Neuron (in vitro differentiated cells): Measurements from ENCODE around the gene ABLIM1.

ENCODE experiments used
- H2AFZ ChIP-seq: one replicate; pipeline ENCODE4 v1.6.1; 2013; ENCODE audit warnings: low read depth, mild to moderate bottlenecking, inconsistent platforms, low read length, moderate library complexity
- H3K27me3 ChIP-seq: one replicate; pipeline ENCODE4 v1.6.1; 2013; ENCODE audit warnings: low read length; ENCODE audit not compliant: insufficient read depth
- H3K36me3 ChIP-seq: one replicate; pipeline ENCODE4 v1.6.1; 2013; ENCODE audit warnings: low read length; ENCODE audit not compliant: insufficient read depth
- H3K4me1 ChIP-seq: one replicate; pipeline ENCODE4 v1.6.1; 2013; ENCODE audit warnings: low read length; ENCODE audit not compliant: insufficient read depth
- H3K4me3 ChIP-seq: 2 replicates; pipeline ENCODE4 v1.5.1; 2013; ENCODE audit warnings: mild to moderate bottlenecking, low read length, moderate library complexity
- H3K9me3 ChIP-seq: one replicate; pipeline ENCODE4 v1.6.1; 2013; ENCODE audit warnings: low read length

ABLIM1 gene

GRCh38 chr10:114495303-114495702, 162.8 kb downstream of the ABLIM1 start:
- Histone ChIP-seq H2AFZ (no peak overlapping the region), H3K27me3 (no peaks in the 10 kb centered on the region), H3K9me3 (peaks cover 1% of the 10 kb centered on the region), H3K4me3 (no peak overlapping the region), H3K36me3 (no peaks in the 10 kb centered on the region), H3K4me1 (peaks cover 9% of the 10 kb centered on the region)

- H3K9me3 ChIP-seq: no peaks in the 10 kb centered on the region
- no peaks in the 10 kb centered on the region for H3K36me3 ChIP-seq
- H3K27me3 ChIP-seq: no peaks in the 10 kb centered on the region
- H2AFZ ChIP-seq: no peak overlapping the region
- no peak overlapping the region for H3K4me3 ChIP-seq
- H3K4me1 ChIP-seq: peaks cover 23% of the 10 kb centered on the region
These were observed 165.6 kb downstream of the ABLIM1 start for GRCh38 chr10:114492351-114493037.

GRCh38 chr10:114491933-114492332, 166.1 kb downstream of the ABLIM1 start:
- H3K36me3 ChIP-seq: no peaks in the 10 kb centered on the region
- no peaks in the 10 kb centered on the region for H3K9me3 ChIP-seq
- peaks cover 23% of the 10 kb centered on the region for H3K4me1 ChIP-seq
- H3K4me3 ChIP-seq: no peak overlapping the region
- H3K27me3 ChIP-seq: no peaks in the 10 kb centered on the region
- H2AFZ ChIP-seq: no peak overlapping the region

GRCh38 chr10:114491419-114491818, 166.7 kb downstream of the ABLIM1 start:
- Histone ChIP-seq H3K4me3 (no peak overlapping the region), H2AFZ (no peak overlapping the region), H3K27me3 (no peaks in the 10 kb centered on the region), H3K36me3 (no peaks in the 10 kb centered on the region), H3K9me3 (no peaks in the 10 kb centered on the region), H3K4me1 (peaks cover 26% of the 10 kb centered on the region)

- H3K9me3 ChIP-seq: peaks cover 4% of the 10 kb centered on the region
- H3K36me3 ChIP-seq: peaks cover 2% of the 10 kb centered on the region
- no peaks in the 10 kb centered on the region for H3K27me3 ChIP-seq
- H2AFZ ChIP-seq: no peak overlapping the region
- peaks cover 36% of the 10 kb centered on the region for H3K4me1 ChIP-seq
- no peak overlapping the region for H3K4me3 ChIP-seq
These were observed 168.4 kb downstream of the ABLIM1 start for GRCh38 chr10:114489521-114490310.

- H3K36me3 ChIP-seq: peaks cover 2% of the 10 kb centered on the region
- peaks cover 9% of the 10 kb centered on the region for H3K9me3 ChIP-seq
- no peaks in the 10 kb centered on the region for H3K27me3 ChIP-seq
These were observed 170.1 kb downstream of the ABLIM1 start for GRCh38 chr10:114487815-114488536.

GRCh38 chr10:114486938-114487814, 170.9 kb downstream of the ABLIM1 start:
- H3K4me1 ChIP-seq: peaks cover 31% of the 10 kb centered on the region
- H3K36me3 ChIP-seq: peaks cover 2% of the 10 kb centered on the region
- H3K27me3 ChIP-seq: no peaks in the 10 kb centered on the region
- no peak overlapping the region for H2AFZ ChIP-seq
- no peak overlapping the region for H3K4me3 ChIP-seq
- peaks cover 9% of the 10 kb centered on the region for H3K9me3 ChIP-seq

More at GRCh38 chr10:114487815-114488536, 170.1 kb downstream of the ABLIM1 start:
- Histone ChIP-seq H3K4me1 (peaks cover 36% of the 10 kb centered on the region), H3K4me3 (no peak overlapping the region), H2AFZ (no peak overlapping the region)

GRCh38 chr10:114485696-114486400, 172.2 kb downstream of the ABLIM1 start:
- H3K9me3 ChIP-seq: peaks cover 9% of the 10 kb centered on the region
- no peak overlapping the region for H3K4me3 ChIP-seq
- peaks cover 2% of the 10 kb centered on the region for H3K36me3 ChIP-seq
- no peak overlapping the region for H2AFZ ChIP-seq
- H3K27me3 ChIP-seq: no peaks in the 10 kb centered on the region
- peaks cover 29% of the 10 kb centered on the region for H3K4me1 ChIP-seq

GRCh38 chr10:114483575-114483974, 174.5 kb downstream of the ABLIM1 start:
- Histone ChIP-seq H2AFZ (no peak overlapping the region), H3K27me3 (no peaks in the 10 kb centered on the region), H3K9me3 (peaks cover 9% of the 10 kb centered on the region), H3K4me1 (peaks cover 13% of the 10 kb centered on the region), H3K4me3 (no peak overlapping the region), H3K36me3 (peaks cover 2% of the 10 kb centered on the region)

- Histone ChIP-seq H3K4me1 (peaks cover 13% of the 10 kb centered on the region), H3K27me3 (no peaks in the 10 kb centered on the region), H3K36me3 (peaks cover 2% of the 10 kb centered on the region), H3K4me3 (no peak overlapping the region), H3K9me3 (peaks cover 9% of the 10 kb centered on the region), H2AFZ (no peak overlapping the region)
These were observed 175.4 kb downstream of the ABLIM1 start for GRCh38 chr10:114482480-114483304.

GRCh38 chr10:114481055-114481454, 177.0 kb downstream of the ABLIM1 start:
- H3K36me3 ChIP-seq: peaks cover 2% of the 10 kb centered on the region
- no peak overlapping the region for H2AFZ ChIP-seq
- peaks cover 9% of the 10 kb centered on the region for H3K9me3 ChIP-seq
- H3K27me3 ChIP-seq: no peaks in the 10 kb centered on the region
- peaks cover 13% of the 10 kb centered on the region for H3K4me1 ChIP-seq
- H3K4me3 ChIP-seq: no peak overlapping the region
